GM19397 (cell line): Measurements from ENCODE around the gene OR5H6.
"Not testable (repeated sequence)": the region's sequence is repeated elsewhere in the genome, so short reads cannot be mapped to it uniquely, and the experiment has no call there.

Experiments
- ATAC-seq: cut with Tn5 transposase; IDR thresholded peaks from one replicate; pipeline ENCODE4 v1.9.1; 2021; ENCODE audit warnings: mild to moderate bottlenecking, moderate library complexity; ENCODE audit not compliant: unreplicated experiment

The OR5H6 gene

GRCh38 chr3:98263944-98264343 lies at the start of gene OR5H6:
TSS of gene OR5H6 (plus strand) at chr3:98264244. CDS start at chr3:98264333, 89 bp downstream.
- no peak for ATAC-seq

- ATAC-seq, result no peak
Observed at GRCh38 chr3:98215051-98215450, 49.0 kb upstream of the OR5H6 start.

GRCh38 chr3:98223907-98224672 lies 40.0 kb upstream of the OR5H6 start:
- ATAC-seq, result no peak

GRCh38 chr3:98232489-98232888 lies 31.6 kb upstream of the OR5H6 start:
- ATAC-seq, result no peak

- no peak for ATAC-seq
Observed at GRCh38 chr3:98233468-98233867, 30.6 kb upstream of the OR5H6 start.

GRCh38 chr3:98240131-98240530 lies 23.9 kb upstream of the OR5H6 start:
- ATAC-seq, result no peak

GRCh38 chr3:98242155-98242554 lies 21.9 kb upstream of the OR5H6 start:
- ATAC-seq, result no peak

- ATAC-seq, result no peak
Observed at GRCh38 chr3:98243843-98244242, 20.2 kb upstream of the OR5H6 start.

- ATAC-seq, result no peak
Observed at GRCh38 chr3:98246142-98246541, 17.9 kb upstream of the OR5H6 start.

- ATAC-seq, result not testable (repeated sequence)
Observed at GRCh38 chr3:98256026-98256425, 8.0 kb upstream of the OR5H6 start.

- ATAC-seq, result no peak
Observed at GRCh38 chr3:98259707-98260106, 4.3 kb upstream of the OR5H6 start.

- no peak for ATAC-seq
Observed at GRCh38 chr3:98262046-98262445, 2.0 kb upstream of the OR5H6 start.

- no peak for ATAC-seq
Observed at GRCh38 chr3:98269846-98270245, 5.8 kb downstream of the OR5H6 start.

- ATAC-seq, result no peak
Observed at GRCh38 chr3:98272126-98272525, 8.1 kb downstream of the OR5H6 start.

GRCh38 chr3:98274914-98275313 lies 10.9 kb downstream of the OR5H6 start:
- no peak for ATAC-seq

GRCh38 chr3:98282205-98282604 lies 18.2 kb downstream of the OR5H6 start, which contains the start of gene OR5H2:
TSS of gene OR5H2 (plus strand) at chr3:98282505. CDS start at chr3:98282903, 398 bp downstream.
- ATAC-seq, result no peak

- ATAC-seq, result no peak
Observed at GRCh38 chr3:98290916-98291315, 26.9 kb downstream of the OR5H6 start.

GRCh38 chr3:98291332-98291957 lies 27.4 kb downstream of the OR5H6 start:
- no peak for ATAC-seq
